PC-3 (cell line): Measurements from ENCODE around the gene NHS. TPM values are rescaled to one million over a fixed set of nuclear protein-coding genes. Genes with fewer than 3 reads are reported as not detected.

Experiments
- ATAC-seq: fragments of 200-7000 bp; cut with Tn5 transposase; 2 replicates; pipeline ENCODE4 v1.9.1; 2020; ENCODE audit warnings: mild to moderate bottlenecking, moderate library complexity
- BruUV-seq: library from RNA; stranded (reverse); fragments of 400-500 nt; replicated peaks from 2 replicates; lab custom pipeline; 2021; lab: Mats Ljungman, UMichigan
- CTCF ChIA-PET: fragments of 300-600 bp; sonication (Branson Sonifier 250); formaldehyde crosslinking; loops from one replicate; lab custom pipeline; 2022; ENCODE audit warnings: antibody characterized with exemption; lab: Charles Lee
- POLR2A ChIA-PET: fragments of 300-600 bp; sonication (Branson Sonifier 250); formaldehyde crosslinking; loops from one replicate; lab custom pipeline; 2022; ENCODE audit warnings: antibody characterized with exemption; ENCODE audit not compliant: unreplicated experiment; lab: Charles Lee
- DNase-seq: peaks from one replicate; pipeline ENCODE4 v3.0.0-alpha.2; 2015
- H2AFZ ChIP-seq: fragments of 300-600 bp; sonication (generic); 2 replicates; pipeline ENCODE4 v1.6.0; 2016; ENCODE audit warnings: antibody characterized with exemption, low read length
- H3F3A ChIP-seq: fragments of 300-600 bp; sonication (generic); one replicate; pipeline ENCODE4 v1.6.0; 2017; ENCODE audit warnings: antibody characterized with exemption, low read length, control low read depth, mild to moderate bottlenecking; ENCODE audit not compliant: unreplicated experiment
- H3K27ac ChIP-seq: fragments of 300-600 bp; sonication (generic); 2 replicates; pipeline ENCODE4 v1.5.1; 2016; ENCODE audit warnings: mild to moderate bottlenecking, low read length
- H3K27me3 ChIP-seq: fragments of 300-600 bp; sonication (generic); 2 replicates; pipeline ENCODE4 v1.6.1; 2016; ENCODE audit warnings: low read length, mixed read lengths
- H3K36me3 ChIP-seq: fragments of 300-600 bp; sonication (generic); 2 replicates; pipeline ENCODE4 v1.6.1; 2016; ENCODE audit warnings: low read depth, mixed run types, low read length, mixed read lengths
- H3K4me1 ChIP-seq: fragments of 300-600 bp; sonication (generic); 2 replicates; pipeline ENCODE4 v1.5.1; 2016; ENCODE audit warnings: low read length; ENCODE audit not compliant: insufficient read depth
- H3K4me2 ChIP-seq: fragments of 300-600 bp; sonication (generic); 2 replicates; pipeline ENCODE4 v1.6.0; 2016; ENCODE audit warnings: low read length
- H3K4me3 ChIP-seq: fragments of 300-600 bp; sonication (generic); 2 replicates; pipeline ENCODE4 v1.5.1; 2016; ENCODE audit warnings: mild to moderate bottlenecking, low read length, mixed read lengths
- H3K79me2 ChIP-seq: fragments of 300-600 bp; sonication (generic); 2 replicates; pipeline ENCODE4 v1.6.1; 2017; ENCODE audit warnings: low read length, mixed read lengths
- H3K9ac ChIP-seq: fragments of 300-600 bp; sonication (generic); 2 replicates; pipeline ENCODE4 v1.6.0; 2016; ENCODE audit warnings: mild to moderate bottlenecking, low read length
- H3K9me2 ChIP-seq: fragments of 300-600 bp; sonication (generic); replicated peaks from 2 replicates; pipeline ENCODE4 v1.6.1; 2016; ENCODE audit warnings: mixed run types, low read length, mixed read lengths
- H3K9me3 ChIP-seq: fragments of 300-600 bp; sonication (generic); 2 replicates; pipeline ENCODE4 v1.6.1; 2016; ENCODE audit warnings: low read length, mixed read lengths
- H4K20me1 ChIP-seq: fragments of 300-600 bp; sonication (generic); 2 replicates; pipeline ENCODE4 v1.6.1; 2016; ENCODE audit warnings: low read length, mixed read lengths
- CTCF ChIP-seq: fragments of 300-600 bp; sonication (generic); conservative IDR thresholded peaks from 2 replicates; pipeline ENCODE4 v1.5.1; 2017; ENCODE audit warnings: antibody characterized with exemption, low read depth, mild to moderate bottlenecking, low read length
- EZH2 ChIP-seq: fragments of 300-600 bp; sonication (generic); IDR thresholded peaks from one replicate; pipeline ENCODE4 v1.6.1; 2017; ENCODE audit warnings: antibody characterized with exemption, mild to moderate bottlenecking, low read length; ENCODE audit not compliant: unreplicated experiment
- EZH2phosphoT487 ChIP-seq: fragments of 300-600 bp; sonication (generic); IDR thresholded peaks from 2 replicates; pipeline ENCODE4 v1.6.1; 2018; ENCODE audit warnings: mild to moderate bottlenecking, antibody characterized with exemption, low read length, borderline replicate concordance
- intact Hi-C: fragments of 100-400 bp; cut with micrococcal nuclease; formaldehyde crosslinking; loops from 2 replicates; pipeline ENCODE4 v1.9.0; 2023
- total RNA-seq: library from RNA; depleted of rRNA; stranded (reverse); fragments of >200 nt; gene quantifications from 2 replicates; pipeline ENCODE4 v1.2.3, GENCODE V29; 2014

NHS gene
- total RNA-seq, 1 experiment from 2014 or later, result 4.9 TPM

GRCh38 chrX:17547658-17548057 is 172.7 kb downstream of the NHS start:
- BruUV-seq, result no TSS peak
- ATAC-seq, result peak; percentile 96
- H3K27ac ChIP-seq, result peak overlapping the region; percentile 8; the same call in 1 of the 2 replicates
- no peak overlapping the region for H2AFZ ChIP-seq
- no peaks in the 10 kb centered on the region for H3K79me2 ChIP-seq
- no peaks in the 10 kb centered on the region for H3F3A ChIP-seq
- H3K4me2 ChIP-seq, result 0 out of 2 replicates have a peak overlapping the region, but pooled peaks have one; percentile 5
- intact Hi-C loops, result no loop called here
- H3K4me1 ChIP-seq, result peaks cover 20% of the 10 kb centered on the region
- no peaks in the 10 kb centered on the region for H3K36me3 ChIP-seq
- DNase-seq, result peak; percentile 90
- ChIA-PET CTCF (no interaction called here), POLR2A (no interaction called here)
- H3K9ac ChIP-seq, result no peak overlapping the region
- H3K4me3 ChIP-seq, result no peak overlapping the region
- no peaks in the 10 kb centered on the region for H3K9me3 ChIP-seq
- no peak for TF ChIP-seq CTCF
- TF ChIP-seq EZH2phosphoT487, result no peak
- no peak for TF ChIP-seq EZH2
- H3K27me3 ChIP-seq, result no peaks in the 10 kb centered on the region
- H3K9me2 ChIP-seq, result no peaks in the 10 kb centered on the region
- H4K20me1 ChIP-seq, result no peaks in the 10 kb centered on the region

GRCh38 chrX:17549107-17549651 is 174.2 kb downstream of the NHS start:
- Histone ChIP-seq H3K9me2 (no peaks in the 10 kb centered on the region), H4K20me1 (no peaks in the 10 kb centered on the region), H3K79me2 (no peaks in the 10 kb centered on the region), H3K27me3 (no peaks in the 10 kb centered on the region), H3K4me2 (no peak overlapping the region), H3K4me3 (no peak overlapping the region), H3K4me1 (peaks cover 35% of the 10 kb centered on the region), H3K27ac (no peak overlapping the region), H2AFZ (no peak overlapping the region), H3K9ac (no peak overlapping the region), H3K36me3 (no peaks in the 10 kb centered on the region), H3K9me3 (no peaks in the 10 kb centered on the region), H3F3A (peaks cover 4% of the 10 kb centered on the region)
- no peak for ATAC-seq
- DNase-seq, result no peak
- intact Hi-C loops, result no loop called here
- ChIA-PET CTCF (no interaction called here), POLR2A (no interaction called here)
- no TSS peak for BruUV-seq
- no peak for TF ChIP-seq EZH2
- TF ChIP-seq EZH2phosphoT487, result no peak
- TF ChIP-seq CTCF, result no peak

- DNase-seq, result no peak
- Histone ChIP-seq H3K4me2 (no peak overlapping the region), H3K36me3 (no peaks in the 10 kb centered on the region), H3K27me3 (no peaks in the 10 kb centered on the region), H3K27ac (no peak overlapping the region), H3F3A (peaks cover 6% of the 10 kb centered on the region), H3K9me3 (no peaks in the 10 kb centered on the region), H3K9me2 (no peaks in the 10 kb centered on the region), H3K79me2 (no peaks in the 10 kb centered on the region), H3K4me1 (peaks cover 39% of the 10 kb centered on the region), H3K4me3 (no peak overlapping the region), H2AFZ (no peak overlapping the region), H4K20me1 (no peaks in the 10 kb centered on the region), H3K9ac (no peak overlapping the region)
- no peak for ATAC-seq
- TF ChIP-seq CTCF, result no peak
- TF ChIP-seq EZH2phosphoT487, result no peak
- no peak for TF ChIP-seq EZH2
- ChIA-PET CTCF (no interaction called here), POLR2A (no interaction called here)
- no TSS peak for BruUV-seq
- intact Hi-C loops, result no loop called here
Measured at GRCh38 chrX:17550011-17550410, 175.0 kb downstream of the NHS start.
